Ishikawa (cell line): ENCODE measurements around the gene PAXX.
A peak's percentile ranks its signal among the peaks of the same experiment; 100 is the strongest.

Experiments
- CEBPB ChIP-seq: IDR thresholded peaks from 2 replicates; pipeline ENCODE4 v1.6.1; 2012
- CREB1 ChIP-seq: IDR thresholded peaks from 2 replicates; pipeline ENCODE4 v1.6.1; 2012; ENCODE audit warnings: low read depth
- EGR1 ChIP-seq: IDR thresholded peaks from 2 replicates; pipeline ENCODE4 v1.6.1; 2012
- EP300 ChIP-seq: IDR thresholded peaks from 2 replicates; pipeline ENCODE4 v1.6.1; 2012; ENCODE audit warnings: borderline replicate concordance
- FOXM1 ChIP-seq: IDR thresholded peaks from 2 replicates; pipeline ENCODE4 v1.6.1; 2012; ENCODE audit warnings: low read depth, borderline replicate concordance
- MAX ChIP-seq: IDR thresholded peaks from 2 replicates; pipeline ENCODE4 v1.6.1; 2012
- NFIC ChIP-seq: IDR thresholded peaks from 2 replicates; pipeline ENCODE4 v1.6.1; 2012
- RAD21 ChIP-seq: IDR thresholded peaks from 2 replicates; pipeline ENCODE4 v1.6.1; 2012; ENCODE audit warnings: low read depth
- REST ChIP-seq: IDR thresholded peaks from 2 replicates; pipeline ENCODE4 v1.6.1; 2012; ENCODE audit warnings: low read depth, mild to moderate bottlenecking
- TAF1 ChIP-seq: IDR thresholded peaks from 2 replicates; pipeline ENCODE4 v1.6.1; 2012; ENCODE audit warnings: low read depth, mild to moderate bottlenecking
- TCF12 ChIP-seq: IDR thresholded peaks from 2 replicates; pipeline ENCODE4 v1.6.1; 2012; ENCODE audit warnings: low read depth
- TEAD4 ChIP-seq: IDR thresholded peaks from 2 replicates; pipeline ENCODE4 v1.6.1; 2012
- USF1 ChIP-seq: IDR thresholded peaks from 2 replicates; pipeline ENCODE4 v1.6.1; 2012
- YY1 ChIP-seq: IDR thresholded peaks from 2 replicates; pipeline ENCODE4 v1.6.1; 2012; ENCODE audit warnings: low read depth
- ZBTB7A ChIP-seq: IDR thresholded peaks from 2 replicates; pipeline ENCODE4 v1.6.1; 2012; ENCODE audit warnings: low read depth

PAXX gene

GRCh38 chr9:136995362-136995761 is 3.1 kb downstream of the PAXX start:
- TF ChIP-seq YY1 (no peak), ZBTB7A (peak; percentile 57; the same call in 1 of the 2 replicates)

- TF ChIP-seq ZBTB7A (peak; percentile 63), TEAD4 (no peak), MAX (0 out of 2 replicates have a peak, but pooled peaks have one; percentile 21), EP300 (no peak), NFIC (peak; percentile 52), CEBPB (no peak)
Measured at GRCh38 chr9:136995772-136996311, 3.6 kb downstream of the PAXX start.

GRCh38 chr9:136996361-136997292 is 4.4 kb downstream of the PAXX start, which contains the start of gene CLIC3:
TSS of gene CLIC3 (minus strand) at chr9:136996568. CDS start at chr9:136996543, 25 bp downstream.
- peak; percentile 96 for TF ChIP-seq ZBTB7A
- TF ChIP-seq TEAD4, result peak; percentile 59; the same call in 1 of the 2 replicates
- TF ChIP-seq FOXM1, result no peak

GRCh38 chr9:136997371-136997770 is 5.1 kb downstream of the PAXX start:
- TF ChIP-seq TCF12 (no peak), ZBTB7A (no peak), EP300 (no peak), CEBPB (no peak), EGR1 (no peak)

- TF ChIP-seq ZBTB7A (no peak), EP300 (no peak), TAF1 (no peak), MAX (no peak), EGR1 (no peak), REST (no peak), USF1 (no peak), YY1 (no peak), FOXM1 (no peak), RAD21 (no peak)
Measured at GRCh38 chr9:136997830-136998234, 5.6 kb downstream of the PAXX start.

- TF ChIP-seq USF1 (no peak), TEAD4 (no peak), RAD21 (no peak), EP300 (no peak), TCF12 (no peak)
Measured at GRCh38 chr9:137000177-137000930, 8.1 kb downstream of the PAXX start.

- TF ChIP-seq USF1 (no peak), FOXM1 (no peak), CEBPB (no peak), CREB1 (no peak), EGR1 (no peak), TEAD4 (no peak), REST (no peak), TCF12 (no peak), NFIC (no peak), MAX (no peak), YY1 (no peak), TAF1 (no peak), EP300 (no peak), RAD21 (no peak), ZBTB7A (no peak)
Measured at GRCh38 chr9:137001857-137002645, 9.8 kb downstream of the PAXX start.
